HEK293T (cell line): ENCODE data around the gene SOS2.

Experiments used
- CTBP1 ChIP-seq: fragments of 450-650 bp; IDR thresholded peaks from 2 replicates; pipeline ENCODE4 v1.6.1; 2016; ENCODE audit warnings: borderline replicate concordance
- ELF4 ChIP-seq: fragments of 450-650 bp; IDR thresholded peaks from 2 replicates; pipeline ENCODE4 v1.6.1; 2017; ENCODE audit warnings: antibody characterized with exemption
- FOXA1 ChIP-seq: fragments of 450-650 bp; IDR thresholded peaks from 2 replicates; pipeline ENCODE4 v1.6.1; 2016; ENCODE audit warnings: mild to moderate bottlenecking
- FOXK2 ChIP-seq: fragments of 450-650 bp; IDR thresholded peaks from 2 replicates; pipeline ENCODE4 v1.6.1; 2016; ENCODE audit warnings: mild to moderate bottlenecking
- FOXM1 ChIP-seq: fragments of 450-650 bp; IDR thresholded peaks from 2 replicates; pipeline ENCODE4 v1.6.1; 2017; ENCODE audit warnings: mild to moderate bottlenecking, borderline replicate concordance
- LEF1 ChIP-seq: fragments of 450-650 bp; IDR thresholded peaks from 2 replicates; pipeline ENCODE4 v1.6.1; 2017; ENCODE audit warnings: mild to moderate bottlenecking, borderline replicate concordance
- NFRKB ChIP-seq: fragments of 450-650 bp; IDR thresholded peaks from 2 replicates; pipeline ENCODE4 v1.6.1; 2016; ENCODE audit warnings: mild to moderate bottlenecking, moderate library complexity
- SP1 ChIP-seq: fragments of 450-650 bp; IDR thresholded peaks from 2 replicates; pipeline ENCODE4 v1.6.1; 2017
- SUZ12 ChIP-seq: fragments of 450-650 bp; IDR thresholded peaks from 2 replicates; pipeline ENCODE4 v1.6.1; 2016; ENCODE audit warnings: mild to moderate bottlenecking
- TARDBP ChIP-seq: fragments of 450-650 bp; IDR thresholded peaks from 2 replicates; pipeline ENCODE4 v1.6.1; 2016
- ZNF384 ChIP-seq: fragments of 450-650 bp; IDR thresholded peaks from 2 replicates; pipeline ENCODE4 v1.6.1; 2016
- TF ChIP-seq, protein P1 (sequence below): fragments of 450-650 bp; IDR thresholded peaks from 2 replicates; pipeline ENCODE4 v1.6.1; 2016

DNA sequence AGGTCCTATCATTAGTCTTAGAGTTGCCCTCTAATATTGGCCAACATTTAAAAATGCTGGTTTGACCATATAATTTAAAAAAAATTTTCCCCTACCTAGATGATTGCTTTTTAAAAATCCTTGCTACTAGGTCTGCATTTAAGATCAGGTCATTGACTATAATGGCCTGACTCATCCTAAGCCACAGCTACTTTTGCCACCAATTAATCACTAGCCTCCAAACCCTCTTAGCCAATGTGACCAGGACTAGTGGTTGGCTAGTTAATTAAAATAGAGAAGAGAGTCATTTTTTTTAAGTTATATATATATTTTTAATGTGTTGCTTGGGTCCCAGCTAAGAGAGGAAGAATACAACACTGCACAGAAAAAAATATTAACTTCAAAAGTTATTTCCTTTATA, 57.5 kb downstream of the SOS2 start:
- TF ChIP-seq FOXK2 = no peak
- TF ChIP-seq FOXA1 = no peak
- TF ChIP-seq NFRKB = no peak
- no peak for TF ChIP-seq ELF4
- no peak for TF ChIP-seq CTBP1
- no peak for TF ChIP-seq SUZ12
- TF ChIP-seq FOXM1 = no peak
- no peak for TF ChIP-seq ZNF384
- no peak for TF ChIP-seq TARDBP
- no peak for TF ChIP-seq LEF1
- TF ChIP-seq, protein P1, sequence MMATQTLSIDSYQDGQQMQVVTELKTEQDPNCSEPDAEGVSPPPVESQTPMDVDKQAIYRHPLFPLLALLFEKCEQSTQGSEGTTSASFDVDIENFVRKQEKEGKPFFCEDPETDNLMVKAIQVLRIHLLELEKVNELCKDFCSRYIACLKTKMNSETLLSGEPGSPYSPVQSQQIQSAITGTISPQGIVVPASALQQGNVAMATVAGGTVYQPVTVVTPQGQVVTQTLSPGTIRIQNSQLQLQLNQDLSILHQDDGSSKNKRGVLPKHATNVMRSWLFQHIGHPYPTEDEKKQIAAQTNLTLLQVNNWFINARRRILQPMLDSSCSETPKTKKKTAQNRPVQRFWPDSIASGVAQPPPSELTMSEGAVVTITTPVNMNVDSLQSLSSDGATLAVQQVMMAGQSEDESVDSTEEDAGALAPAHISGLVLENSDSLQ = no peak
- TF ChIP-seq SP1 = no peak
